ENCODE measurements around the gene GABARAPL1. TPM values are rescaled to one million over a fixed set of nuclear protein-coding genes. Genes with fewer than 3 reads are reported as not detected.
"Not testable (repeated sequence)": the region's sequence is repeated elsewhere in the genome, so short reads cannot be mapped to it uniquely, and the experiment has no call there.

The GABARAPL1 gene
- total RNA-seq, 6 experiments from 2014 or later: 152 to 231 (median 162) TPM

GRCh38 chr12:10211940-10212738 is 538 bp upstream of the GABARAPL1 start:
- H3K4me1 Mint-ChIP-seq (ENCODE audit: low read depth): peaks cover 29% of the 10 kb centered on the region
- H3K9me3 Mint-ChIP-seq: no peaks in the 10 kb centered on the region; the same call in 1 of the 2 replicates
- H3K27ac Mint-ChIP-seq: peak overlapping the region; percentile 99
- H3K4me3 Mint-ChIP-seq: peak overlapping the region; percentile 99
- H3K27me3 Mint-ChIP-seq (ENCODE audit: insufficient read depth): peaks cover 8% of the 10 kb centered on the region
- no peak for TF ChIP-seq CTCF (IDR thresholded peaks at IDR 0.05)
- peak; percentile 99 for DNase-seq
- H3K36me3 Mint-ChIP-seq (ENCODE audit: low read depth): peaks cover 17% of the 10 kb centered on the region

GRCh38 chr12:10213168-10214135 is 775 bp downstream of the GABARAPL1 start:
- Mint-ChIP-seq H3K27ac (peak overlapping the region; percentile 99), H3K4me3 (peak overlapping the region; percentile 99), H3K4me1 (ENCODE audit: low read depth) (peaks cover 33% of the 10 kb centered on the region), H3K9me3 (no peaks in the 10 kb centered on the region; the same call in 1 of the 2 replicates), H3K36me3 (ENCODE audit: low read depth) (peaks cover 23% of the 10 kb centered on the region), H3K27me3 (ENCODE audit: insufficient read depth) (peaks cover 8% of the 10 kb centered on the region)
- DNase-seq: peak; percentile 80
- no peak for TF ChIP-seq CTCF (IDR thresholded peaks at IDR 0.05)

- H3K4me1 Mint-ChIP-seq (ENCODE audit: low read depth): peaks cover 33% of the 10 kb centered on the region
- H3K27ac Mint-ChIP-seq: peak overlapping the region; percentile 99
- TF ChIP-seq CTCF (IDR thresholded peaks at IDR 0.05): no peak; the same call in 1 of the 2 replicates
- no peak for DNase-seq
- H3K9me3 Mint-ChIP-seq: no peaks in the 10 kb centered on the region; the same call in 1 of the 2 replicates
- peaks cover 23% of the 10 kb centered on the region for H3K36me3 Mint-ChIP-seq (ENCODE audit: low read depth)
- peaks cover 8% of the 10 kb centered on the region for H3K27me3 Mint-ChIP-seq (ENCODE audit: insufficient read depth)
- peak overlapping the region; percentile 99 for H3K4me3 Mint-ChIP-seq
Observed at GRCh38 chr12:10214136-10214894, 1.6 kb downstream of the GABARAPL1 start.

- no peak for TF ChIP-seq CTCF (IDR thresholded peaks at IDR 0.05)
- peaks cover 25% of the 10 kb centered on the region for H3K36me3 Mint-ChIP-seq (ENCODE audit: low read depth)
- DNase-seq: no peak
Observed at GRCh38 chr12:10214895-10215267, 2.2 kb downstream of the GABARAPL1 start.

GRCh38 chr12:10215436-10215835 is 2.8 kb downstream of the GABARAPL1 start:
- Mint-ChIP-seq H3K4me1 (ENCODE audit: low read depth) (peaks cover 38% of the 10 kb centered on the region), H3K4me3 (peak overlapping the region; percentile 99), H3K36me3 (ENCODE audit: low read depth) (peaks cover 31% of the 10 kb centered on the region), H3K27ac (peak overlapping the region; percentile 99; the same call in 1 of the 2 replicates), H3K9me3 (no peaks in the 10 kb centered on the region; the same call in 1 of the 2 replicates), H3K27me3 (ENCODE audit: insufficient read depth) (peaks cover 11% of the 10 kb centered on the region)
- TF ChIP-seq CTCF (IDR thresholded peaks at IDR 0.05): no peak
- DNase-seq: no peak

More at GRCh38 chr12:10214895-10215267, 2.2 kb downstream of the GABARAPL1 start:
- H3K27ac Mint-ChIP-seq: peak overlapping the region; percentile 99
- no peaks in the 10 kb centered on the region; the same call in 1 of the 2 replicates for H3K9me3 Mint-ChIP-seq
- peaks cover 10% of the 10 kb centered on the region for H3K27me3 Mint-ChIP-seq (ENCODE audit: insufficient read depth)
- peak overlapping the region; percentile 99 for H3K4me3 Mint-ChIP-seq
- H3K4me1 Mint-ChIP-seq (ENCODE audit: low read depth): peaks cover 33% of the 10 kb centered on the region

- H3K9me3 Mint-ChIP-seq, DNase-seq, H3K27ac Mint-ChIP-seq: not testable (repeated sequence)
- peaks cover 11% of the 10 kb centered on the region for H3K27me3 Mint-ChIP-seq (ENCODE audit: insufficient read depth)
- peaks cover 36% of the 10 kb centered on the region for H3K36me3 Mint-ChIP-seq (ENCODE audit: low read depth)
- peaks cover 42% of the 10 kb centered on the region for H3K4me1 Mint-ChIP-seq (ENCODE audit: low read depth)
- peak overlapping the region; percentile 99 for H3K4me3 Mint-ChIP-seq
Observed at GRCh38 chr12:10215946-10216345, 3.3 kb downstream of the GABARAPL1 start.
